LNCaP clone FGC (cell line): Measurements from ENCODE around the gene EHMT1.
"Not testable (repeated sequence)": the region's sequence is repeated elsewhere in the genome, so short reads cannot be mapped to it uniquely, and the experiment has no call there.

Experiments
- DNase-seq: peaks from one replicate; pipeline ENCODE4 v3.0.0-alpha.2; 2011; ENCODE audit warnings: low read depth
- H3K4me3 ChIP-seq: 2 replicates; pipeline ENCODE4 v1.5.1; 2011; ENCODE audit warnings: mild to moderate bottlenecking, low read depth, low read length, control low read depth
- CTCF ChIP-seq: IDR thresholded peaks from 2 replicates; pipeline ENCODE4 v1.5.1; 2012; ENCODE audit warnings: mild to moderate bottlenecking; ENCODE audit not compliant: control insufficient read depth, insufficient read depth; ENCODE audit errors: extremely low read depth

Gene EHMT1

GRCh38 chr9:137731947-137732813 lies 113.4 kb downstream of the EHMT1 start:
- H3K4me3 ChIP-seq, result no peak overlapping the region
- DNase-seq, result no peak
- no peak for TF ChIP-seq CTCF

GRCh38 chr9:137733429-137733828 lies 114.6 kb downstream of the EHMT1 start:
- DNase-seq, result no peak
- H3K4me3 ChIP-seq, result no peak overlapping the region
- no peak for TF ChIP-seq CTCF

- no peak overlapping the region for H3K4me3 ChIP-seq
- TF ChIP-seq CTCF, result no peak
Observed at GRCh38 chr9:137734181-137734580, 115.4 kb downstream of the EHMT1 start.

GRCh38 chr9:137738182-137738696 lies 119.4 kb downstream of the EHMT1 start:
- DNase-seq, H3K4me3 ChIP-seq: not testable (repeated sequence)

More at GRCh38 chr9:137734181-137734580, 115.4 kb downstream of the EHMT1 start:
- DNase-seq, result no peak

GRCh38 chr9:137738703-137739102 lies 119.9 kb downstream of the EHMT1 start:
- no peak overlapping the region for H3K4me3 ChIP-seq
- DNase-seq, result no peak
- TF ChIP-seq CTCF, result no peak

DNA sequence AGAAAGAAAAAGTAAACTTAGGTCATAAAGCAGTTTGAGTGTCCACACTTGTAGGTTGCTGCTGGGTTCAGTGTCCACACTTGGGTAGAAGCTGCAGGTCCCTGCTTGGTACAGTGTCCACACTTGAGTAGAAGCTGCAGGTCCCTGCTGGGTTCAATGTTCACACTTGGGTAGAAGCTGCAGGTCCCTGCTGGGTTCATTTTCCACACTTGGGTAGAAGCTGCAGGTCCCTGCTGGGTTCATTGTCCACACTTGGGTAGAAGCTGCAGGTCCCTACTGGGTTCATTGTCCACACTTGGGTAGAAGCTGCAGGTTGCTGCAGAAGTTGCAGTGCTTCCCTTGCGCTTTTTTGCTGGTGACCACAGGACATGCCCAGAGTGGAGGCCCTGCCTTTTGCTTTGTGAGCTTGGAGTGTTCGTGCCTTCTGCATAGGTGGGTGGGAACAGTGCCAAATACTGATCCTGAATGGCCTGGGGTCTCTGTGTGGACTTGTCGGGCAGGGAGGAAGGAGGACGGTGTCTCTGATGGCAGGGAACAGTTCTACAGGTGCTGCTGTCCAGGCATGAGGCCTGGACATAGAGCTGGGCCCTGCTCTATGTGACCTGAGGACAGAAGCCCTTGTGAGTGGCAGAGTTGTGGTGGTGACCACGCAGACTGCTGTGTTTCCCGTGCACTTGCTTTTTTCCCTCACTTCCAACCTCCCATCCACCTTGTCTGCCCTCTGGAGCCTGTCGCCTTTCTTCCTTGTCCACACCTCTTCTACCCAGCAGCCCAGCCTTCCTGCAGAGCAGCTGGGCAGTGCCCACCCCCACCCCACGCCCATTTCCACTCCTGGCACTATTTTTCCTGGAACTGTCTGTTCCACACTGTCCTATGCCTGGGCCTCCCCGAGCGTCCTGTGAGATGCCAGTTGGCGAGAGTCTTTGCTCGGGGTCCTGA lies 120.8 kb downstream of the EHMT1 start:
- no peak for DNase-seq
- no peak overlapping the region for H3K4me3 ChIP-seq
- TF ChIP-seq CTCF, result no peak

GRCh38 chr9:137740312-137740711 lies 121.5 kb downstream of the EHMT1 start:
- no peak for TF ChIP-seq CTCF
- no peak for DNase-seq
- H3K4me3 ChIP-seq, result no peak overlapping the region
